GM10847 (cell line): ENCODE measurements around the gene CDKAL1.

Experiments used
- POLR2A ChIP-seq: IDR thresholded peaks from 2 replicates; pipeline ENCODE4 v1.6.1; 2011; ENCODE audit not compliant: insufficient read length; ENCODE audit errors: extremely low read depth

CDKAL1 gene

GRCh38 chr6:21134356-21134755 is 600.1 kb downstream of the CDKAL1 start:
- TF ChIP-seq POLR2A: no peak

GRCh38 chr6:21135484-21136013 is 601.3 kb downstream of the CDKAL1 start:
- TF ChIP-seq POLR2A: no peak

GRCh38 chr6:21137700-21138335 is 603.6 kb downstream of the CDKAL1 start:
- TF ChIP-seq POLR2A: no peak

GRCh38 chr6:21138336-21139069 is 604.2 kb downstream of the CDKAL1 start:
- TF ChIP-seq POLR2A: no peak

GRCh38 chr6:21140966-21141365 is 606.7 kb downstream of the CDKAL1 start:
- no peak for TF ChIP-seq POLR2A

GRCh38 chr6:21141616-21142303 is 607.5 kb downstream of the CDKAL1 start:
- no peak for TF ChIP-seq POLR2A

GRCh38 chr6:21142741-21143140 is 608.5 kb downstream of the CDKAL1 start:
- no peak for TF ChIP-seq POLR2A

GRCh38 chr6:21143645-21144044 is 609.4 kb downstream of the CDKAL1 start:
- no peak for TF ChIP-seq POLR2A

- TF ChIP-seq POLR2A: no peak
Measured at GRCh38 chr6:21144928-21145327, 610.7 kb downstream of the CDKAL1 start.

- TF ChIP-seq POLR2A: no peak
Measured at GRCh38 chr6:21147995-21148394, 613.7 kb downstream of the CDKAL1 start.

- TF ChIP-seq POLR2A: no peak
Measured at GRCh38 chr6:21149470-21149869, 615.2 kb downstream of the CDKAL1 start.

GRCh38 chr6:21150667-21151066 is 616.4 kb downstream of the CDKAL1 start:
- TF ChIP-seq POLR2A: no peak

GRCh38 chr6:21151119-21151518 is 616.9 kb downstream of the CDKAL1 start:
- no peak for TF ChIP-seq POLR2A

- no peak for TF ChIP-seq POLR2A
Measured at GRCh38 chr6:21151530-21151929, 617.3 kb downstream of the CDKAL1 start.

- no peak for TF ChIP-seq POLR2A
Measured at GRCh38 chr6:21157186-21157929, 623.1 kb downstream of the CDKAL1 start.
